ENCODE results near the gene MAST4. TPM values are rescaled to one million over a fixed set of nuclear protein-coding genes. Genes with fewer than 3 reads are reported as not detected.

Gene MAST4
- total and polyA plus RNA-seq, 2 of the 4 experiments (the other 2 are of a cell fraction) = 4.8 to 6.8 TPM

GRCh38 chr5:66606713-66607112 lies 10.5 kb downstream of the MAST4 start:
- Histone ChIP-seq H3K4me2 (ENCODE audit: low read depth, low read length) (no peak overlapping the region), H3K27me3 (ENCODE audit: control insufficient read depth, insufficient read depth, low read length) (no peaks in the 10 kb centered on the region; the same call in 1 of the 2 replicates), H2BK120ac (ENCODE audit: low read depth, low read length) (no peak overlapping the region), H3K23ac (ENCODE audit: low read depth, low read length) (no peak overlapping the region), H3K27ac (ENCODE audit: insufficient read depth, low read length) (no peak overlapping the region), H2BK20ac (ENCODE audit: low read depth, low read length) (no peak overlapping the region), H3K14ac (replicated peaks; ENCODE audit: low read depth, low read length) (no peak overlapping the region), H4K8ac (ENCODE audit: low read depth in 2 of 2, low read length in 2 of 2) (no peak overlapping the region), H2AK5ac (ENCODE audit: low read depth, low read length) (no peak overlapping the region), H4K5ac (ENCODE audit: low read depth, low read length) (no peak overlapping the region), H3K9ac (ENCODE audit: low read depth, low read length) (no peak overlapping the region), H3K56ac (ENCODE audit: extremely low read depth, insufficient read depth, low read length) (no peak overlapping the region), H3K4me1 (ENCODE audit: control insufficient read depth, insufficient read depth, low read length) (no peaks in the 10 kb centered on the region), H2BK5ac (ENCODE audit: low read depth, low read length, poor library complexity, severe bottlenecking) (no peak overlapping the region), H3K36me3 (ENCODE audit: control insufficient read depth, insufficient read depth, low read length) (no peaks in the 10 kb centered on the region), H4K20me1 (ENCODE audit: insufficient read depth, low read length) (no peaks in the 10 kb centered on the region), H3K9me3 (ENCODE audit: control insufficient read depth, insufficient read depth, low read length) (no peaks in the 10 kb centered on the region), H2AFZ (replicated peaks; ENCODE audit: low read length, poor library complexity) (no peak overlapping the region), H2BK15ac (ENCODE audit: low read depth, low read length) (no peak overlapping the region), H4K91ac (ENCODE audit: insufficient read depth, low read depth, low read length) (no peak overlapping the region), H3K79me1 (ENCODE audit: low read depth in 1 of 2, low read length in 2 of 2) (no peaks in the 10 kb centered on the region), H3K9me1 (ENCODE audit: insufficient read depth, low read length) (no peaks in the 10 kb centered on the region), H2AK9ac (replicated peaks; ENCODE audit: low read depth, low read length, poor library complexity) (no peak overlapping the region), H3K4me3 (ENCODE audit: insufficient read depth, low read depth, low read length) (no peak overlapping the region), H3K18ac (ENCODE audit: low read depth, low read length) (no peak overlapping the region), H3K4ac (ENCODE audit: low read depth, low read length) (no peak overlapping the region)
- intact Hi-C loops (cut with micrococcal nuclease) = no loop called here
- no peak for DNase-seq
- no peak for TF ChIP-seq CTCF (conservative IDR thresholded peaks at IDR 0.05; ENCODE audit: low read depth, low read length)
- no peak for TF ChIP-seq FOS (IDR thresholded peaks at IDR 0.05; ENCODE audit: low read depth, low read length)
- no peak for TF ChIP-seq RCOR1 (IDR thresholded peaks at IDR 0.05; ENCODE audit: insufficient replicate concordance, low read length)
- no peak for TF ChIP-seq RFX5 (IDR thresholded peaks at IDR 0.05; ENCODE audit: low read depth, low read length)
- no peak for TF ChIP-seq MAFK (IDR thresholded peaks at IDR 0.05; ENCODE audit: low read depth, low read length)
- no peak for TF ChIP-seq BHLHE40 (IDR thresholded peaks at IDR 0.05; ENCODE audit: low read depth, low read length)
- TF ChIP-seq USF2 (IDR thresholded peaks at IDR 0.05; ENCODE audit: low read depth, low read length) = no peak
- no peak for TF ChIP-seq POLR2A (IDR thresholded peaks at IDR 0.05; ENCODE audit: low read depth, low read length)
- TF ChIP-seq MXI1 (IDR thresholded peaks at IDR 0.05; ENCODE audit: borderline replicate concordance, low read depth, low read length) = no peak
- TF ChIP-seq SMC3 (IDR thresholded peaks at IDR 0.05; ENCODE audit: low read depth, low read length) = no peak
- TF ChIP-seq CEBPB (IDR thresholded peaks at IDR 0.05; ENCODE audit: low read depth, low read length) = no peak
- no peak for TF ChIP-seq ELK1 (IDR thresholded peaks at IDR 0.05; ENCODE audit: borderline replicate concordance, low read depth, low read length)
- ChIA-PET POLR2A (ENCODE audit: unreplicated experiment) (no interaction called here), CTCF (no interaction called here)
- dilution Hi-C loops (cut with HindIII; ENCODE audit: low sequenced_read_pairs, unreplicated experiment) = no loop called here
- in situ Hi-C loops (cut with MboI; ENCODE audit: low sequenced_read_pairs) = no loop called here
- no CpG with 5 or more reads among the region's 2 CpGs for WGBS, 2 experiments (ENCODE audit: extremely low coverage in 2 of 2, insufficient read length in 1 of 2)
- no TSS peak for BruUV-seq (replicated peaks)
- no peak for ATAC-seq (ENCODE audit: low read depth)

Measured in IMR-90 (cell line).